Coronary artery (tissue), 2 donors: ENCODE data around the gene IL17B.

Source experiments
- DNase-seq: peaks from one replicate; pipeline ENCODE4 v3.0.0-alpha.2; 2017; ENCODE audit warnings: low spot score
- H3K27ac ChIP-seq, 2 donors: fragments of 200-600 bp; sonication (generic); one replicate each; pipeline ENCODE4 v1.5.1; 2016 to 2019
- H3K4me3 ChIP-seq: fragments of 200-600 bp; sonication (generic); 2 replicates; pipeline ENCODE4 v1.5.1; 2016; ENCODE audit warnings: mild to moderate bottlenecking, moderate library complexity
- TF ChIP-seq, protein P1 (sequence below): fragments of 200-600 bp; sonication (generic); IDR thresholded peaks from one replicate; pipeline ENCODE4 v1.5.1; 2019; ENCODE audit warnings: antibody characterized with exemption

Gene IL17B

DNA sequence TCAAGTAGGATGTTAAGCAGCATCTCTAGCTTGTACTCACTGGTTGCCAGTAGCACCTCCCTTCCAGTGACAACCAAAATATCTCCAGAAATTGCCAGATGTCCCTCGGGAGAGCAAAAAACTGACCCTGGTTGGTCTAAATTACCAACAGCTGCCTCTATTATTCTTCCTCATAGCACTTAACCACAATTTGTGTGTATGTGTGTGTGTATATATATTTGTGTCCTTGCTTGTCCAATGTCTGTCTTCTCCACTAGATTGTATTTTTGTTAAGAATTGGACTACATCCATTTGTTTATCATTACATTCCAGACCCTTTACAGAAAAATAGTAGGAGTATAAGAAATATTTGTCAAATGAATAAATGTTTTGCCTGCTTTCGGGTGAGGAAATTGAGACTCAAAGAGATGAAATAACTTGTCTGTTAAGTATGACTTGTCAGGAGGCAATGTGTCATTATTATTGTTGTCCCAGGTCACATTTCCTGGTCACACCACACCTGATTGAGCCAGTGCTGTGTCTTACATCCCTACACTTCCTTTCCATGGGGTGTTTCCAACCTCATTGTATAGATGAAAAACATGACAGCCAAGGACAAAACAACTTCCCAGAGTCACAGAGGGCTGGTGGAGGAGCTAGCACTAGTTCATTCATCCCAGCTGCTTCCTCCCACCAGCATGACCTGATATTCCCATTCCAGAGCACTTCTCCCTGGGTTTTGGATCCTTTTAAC, 45.2 kb downstream of the IL17B start:
- H3K4me3 ChIP-seq: no peak overlapping the region
- no peak for DNase-seq
- H3K27ac ChIP-seq: no peak overlapping the region
- TF ChIP-seq, protein P1, sequence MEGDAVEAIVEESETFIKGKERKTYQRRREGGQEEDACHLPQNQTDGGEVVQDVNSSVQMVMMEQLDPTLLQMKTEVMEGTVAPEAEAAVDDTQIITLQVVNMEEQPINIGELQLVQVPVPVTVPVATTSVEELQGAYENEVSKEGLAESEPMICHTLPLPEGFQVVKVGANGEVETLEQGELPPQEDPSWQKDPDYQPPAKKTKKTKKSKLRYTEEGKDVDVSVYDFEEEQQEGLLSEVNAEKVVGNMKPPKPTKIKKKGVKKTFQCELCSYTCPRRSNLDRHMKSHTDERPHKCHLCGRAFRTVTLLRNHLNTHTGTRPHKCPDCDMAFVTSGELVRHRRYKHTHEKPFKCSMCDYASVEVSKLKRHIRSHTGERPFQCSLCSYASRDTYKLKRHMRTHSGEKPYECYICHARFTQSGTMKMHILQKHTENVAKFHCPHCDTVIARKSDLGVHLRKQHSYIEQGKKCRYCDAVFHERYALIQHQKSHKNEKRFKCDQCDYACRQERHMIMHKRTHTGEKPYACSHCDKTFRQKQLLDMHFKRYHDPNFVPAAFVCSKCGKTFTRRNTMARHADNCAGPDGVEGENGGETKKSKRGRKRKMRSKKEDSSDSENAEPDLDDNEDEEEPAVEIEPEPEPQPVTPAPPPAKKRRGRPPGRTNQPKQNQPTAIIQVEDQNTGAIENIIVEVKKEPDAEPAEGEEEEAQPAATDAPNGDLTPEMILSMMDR: no peak

DNA sequence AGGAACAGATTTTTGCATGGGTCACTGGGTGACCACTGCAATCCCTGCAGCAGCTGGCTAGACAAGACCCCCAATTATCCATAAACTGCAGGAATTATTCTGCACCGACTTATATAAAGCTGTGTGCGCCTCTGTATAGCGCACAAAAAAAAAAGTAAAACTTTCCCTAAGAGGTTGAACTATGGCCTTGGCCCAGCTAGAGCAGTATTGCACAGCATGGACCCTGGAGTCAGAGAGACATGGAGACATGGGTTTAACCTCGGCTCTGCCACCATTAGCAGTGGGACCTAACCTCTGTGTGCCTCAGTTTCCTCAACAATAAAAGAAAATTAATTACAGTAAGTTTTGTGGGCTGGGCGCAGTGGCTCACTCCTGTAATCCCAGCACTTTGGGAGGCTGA, 50.9 kb downstream of the IL17B start:
- TF ChIP-seq, protein P1: no peak
- Histone ChIP-seq H3K4me3 (no peak overlapping the region), H3K27ac (no peak overlapping the region)
- DNase-seq: no peak

DNA sequence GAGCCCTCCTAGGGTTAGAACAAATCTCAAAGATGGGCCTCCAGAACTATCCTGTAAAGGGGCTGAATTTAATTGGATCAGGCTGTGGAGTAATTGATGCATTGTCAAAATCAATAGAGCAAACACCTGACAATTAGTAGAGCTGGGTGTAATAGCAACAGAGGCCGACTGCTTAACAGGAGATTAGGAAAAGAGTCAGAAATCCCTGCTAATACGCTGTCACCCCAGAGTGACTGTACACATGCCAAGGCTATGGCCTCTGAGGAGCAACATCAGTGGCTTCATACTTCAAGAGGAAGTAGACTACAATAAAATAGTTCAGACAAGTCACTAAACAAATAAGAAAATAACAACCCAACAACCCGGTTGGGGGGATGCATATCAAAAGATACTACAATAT, 52.5 kb downstream of the IL17B start:
- TF ChIP-seq, protein P1: no peak
- DNase-seq: no peak
- H3K4me3 ChIP-seq: no peak overlapping the region
- H3K27ac ChIP-seq: no peak overlapping the region

DNA sequence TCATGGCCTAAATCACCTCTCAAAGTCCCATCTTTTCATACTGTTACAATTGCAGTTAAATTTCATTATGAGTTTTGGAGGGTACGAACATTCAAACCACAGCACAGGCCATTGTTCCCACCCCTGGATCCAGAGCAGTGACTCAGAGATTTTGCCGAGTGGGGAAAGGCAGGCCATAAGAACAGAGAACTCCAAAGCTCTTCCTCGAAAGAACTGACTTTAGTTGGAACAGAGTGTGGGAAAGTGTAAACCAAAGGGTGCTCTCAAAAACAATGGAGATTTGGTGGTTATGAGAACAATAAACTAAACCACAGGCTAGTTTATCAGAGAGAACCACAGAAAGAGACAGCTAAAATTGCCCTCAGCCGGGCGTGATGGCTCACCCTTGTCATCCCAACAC, 53.2 kb downstream of the IL17B start:
- TF ChIP-seq, protein P1: no peak
- Histone ChIP-seq H3K27ac (no peak overlapping the region), H3K4me3 (no peak overlapping the region)
- no peak for DNase-seq

DNA sequence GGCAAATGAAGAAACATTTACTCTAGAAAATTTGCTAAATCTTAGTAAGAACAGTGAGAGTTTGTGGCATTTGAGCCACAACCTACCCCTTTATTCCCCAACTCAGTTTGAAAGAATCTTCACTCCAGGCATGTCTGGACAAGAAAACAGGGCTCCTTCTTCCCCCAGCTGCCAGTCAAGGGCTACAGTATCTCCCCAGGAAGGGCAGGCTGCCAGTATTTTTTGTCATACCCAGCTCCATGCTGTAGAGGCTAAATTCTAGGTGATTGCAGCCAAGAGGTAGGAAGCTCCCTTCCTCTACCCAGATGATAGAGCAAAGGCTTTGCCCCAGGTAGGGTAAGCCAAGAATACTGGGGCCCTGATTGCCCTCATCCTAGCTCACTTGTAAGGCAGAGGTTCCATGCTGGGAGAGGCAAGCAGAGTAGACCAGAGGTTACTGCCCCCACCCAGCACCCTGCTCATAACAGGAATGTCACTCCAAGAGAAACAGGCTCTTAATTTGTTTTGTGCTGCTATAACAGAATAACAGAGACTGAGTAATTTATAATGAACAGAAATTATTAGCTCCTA, 53.8 kb downstream of the IL17B start:
- no peak overlapping the region for H3K4me3 ChIP-seq
- TF ChIP-seq, protein P1: no peak
- no peak overlapping the region for H3K27ac ChIP-seq
- no peak for DNase-seq

DNA sequence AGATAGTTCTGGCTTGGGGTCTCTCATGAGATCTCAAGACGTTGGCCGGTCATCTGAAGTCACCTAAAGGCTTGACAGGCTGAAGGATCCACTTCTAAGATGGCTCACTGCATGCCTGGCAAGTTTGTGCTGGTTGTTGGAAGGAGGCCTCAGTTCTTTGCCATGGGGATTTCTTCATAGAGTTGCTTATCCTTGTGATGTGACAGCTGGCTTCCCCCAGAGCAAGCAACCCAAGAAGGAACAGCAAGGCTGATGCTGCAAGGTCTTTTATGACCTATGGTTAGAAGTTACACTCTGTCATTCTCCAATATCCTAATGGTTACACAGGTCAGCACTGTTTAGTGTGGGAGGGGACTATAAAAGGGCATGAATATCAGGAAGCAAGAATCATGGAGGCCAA, 54.5 kb downstream of the IL17B start:
- DNase-seq: no peak
- TF ChIP-seq, protein P1: no peak
- Histone ChIP-seq H3K4me3 (no peak overlapping the region), H3K27ac (no peak overlapping the region)
